ENCODE measurements around the gene TSGA10.

DNA sequence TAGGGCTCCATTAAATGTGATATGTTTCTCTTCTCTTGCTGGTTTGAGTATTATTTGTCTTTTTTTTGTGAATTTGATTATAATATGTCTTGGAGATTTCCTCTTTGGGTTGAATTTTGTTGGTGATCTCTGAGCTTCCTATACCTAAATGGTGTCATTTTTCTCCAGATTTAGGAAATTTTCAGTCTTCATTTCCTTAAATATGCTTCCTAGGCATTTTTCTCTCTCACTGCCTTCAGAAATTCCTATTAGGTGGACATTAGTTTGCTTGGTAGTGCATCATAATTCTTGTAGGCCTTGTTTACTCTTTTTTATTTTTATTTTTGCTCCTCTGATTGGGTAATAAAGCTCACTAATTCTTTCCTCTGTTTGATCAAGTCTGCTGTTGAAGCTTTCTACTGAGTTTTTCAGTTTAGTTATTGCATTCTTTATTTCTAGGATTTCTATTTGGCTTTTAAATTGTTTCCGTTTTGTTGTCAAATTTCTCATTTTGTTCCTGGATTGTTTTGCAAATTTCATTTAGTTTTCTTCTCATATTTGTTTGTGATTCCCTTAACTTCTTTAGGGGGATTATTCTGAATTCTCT, 182.1 kb downstream of the TSGA10 start:
- TF ChIP-seq, protein P1, sequence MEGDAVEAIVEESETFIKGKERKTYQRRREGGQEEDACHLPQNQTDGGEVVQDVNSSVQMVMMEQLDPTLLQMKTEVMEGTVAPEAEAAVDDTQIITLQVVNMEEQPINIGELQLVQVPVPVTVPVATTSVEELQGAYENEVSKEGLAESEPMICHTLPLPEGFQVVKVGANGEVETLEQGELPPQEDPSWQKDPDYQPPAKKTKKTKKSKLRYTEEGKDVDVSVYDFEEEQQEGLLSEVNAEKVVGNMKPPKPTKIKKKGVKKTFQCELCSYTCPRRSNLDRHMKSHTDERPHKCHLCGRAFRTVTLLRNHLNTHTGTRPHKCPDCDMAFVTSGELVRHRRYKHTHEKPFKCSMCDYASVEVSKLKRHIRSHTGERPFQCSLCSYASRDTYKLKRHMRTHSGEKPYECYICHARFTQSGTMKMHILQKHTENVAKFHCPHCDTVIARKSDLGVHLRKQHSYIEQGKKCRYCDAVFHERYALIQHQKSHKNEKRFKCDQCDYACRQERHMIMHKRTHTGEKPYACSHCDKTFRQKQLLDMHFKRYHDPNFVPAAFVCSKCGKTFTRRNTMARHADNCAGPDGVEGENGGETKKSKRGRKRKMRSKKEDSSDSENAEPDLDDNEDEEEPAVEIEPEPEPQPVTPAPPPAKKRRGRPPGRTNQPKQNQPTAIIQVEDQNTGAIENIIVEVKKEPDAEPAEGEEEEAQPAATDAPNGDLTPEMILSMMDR (IDR thresholded peaks at IDR 0.05; ENCODE audit: extremely low read depth in 1 of 2, insufficient read depth in 1 of 2, low read depth in 1 of 2, low read length in 2 of 2) = no peak
- TF ChIP-seq POLR2A (IDR thresholded peaks at IDR 0.05; ENCODE audit: low read depth, low read length) = no peak
- TF ChIP-seq EZH2 (IDR thresholded peaks at IDR 0.05; ENCODE audit: borderline replicate concordance, low read depth, low read length, severe bottlenecking) = no peak
- TF ChIP-seq, protein P2, sequence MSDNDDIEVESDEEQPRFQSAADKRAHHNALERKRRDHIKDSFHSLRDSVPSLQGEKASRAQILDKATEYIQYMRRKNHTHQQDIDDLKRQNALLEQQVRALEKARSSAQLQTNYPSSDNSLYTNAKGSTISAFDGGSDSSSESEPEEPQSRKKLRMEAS (IDR thresholded peaks at IDR 0.05; ENCODE audit: insufficient read depth, insufficient read length) = no peak

Measured in endothelial cell of umbilical vein (primary cell).